K562 (cell line): ENCODE data around the gene ALDH8A1.

Experiments used
- ARID1B ChIP-seq: fragments of 450-650 bp; IDR thresholded peaks from 2 replicates; pipeline ENCODE4 v1.6.1; 2016; ENCODE audit warnings: antibody characterized with exemption, mild to moderate bottlenecking, inconsistent platforms
- CBFB ChIP-seq: sonication (generic); formaldehyde crosslinking; IDR thresholded peaks from 2 replicates; pipeline ENCODE4 v1.4.0; 2020; ENCODE audit warnings: mild to moderate bottlenecking, missing genetic modification reagents
- CHD1 ChIP-seq: fragments of 200-600 bp; sonication (generic); IDR thresholded peaks from one replicate; pipeline ENCODE4 v1.6.1; 2012; ENCODE audit warnings: mild to moderate bottlenecking, moderate library complexity, low read length, inconsistent platforms
- GABPA ChIP-seq: fragments of 200-800 bp; sonication (Bioruptor generic); conservative IDR thresholded peaks from 2 replicates; pipeline ENCODE4 v1.6.1; 2016; ENCODE audit warnings: low read depth, missing genetic modification characterization, missing compliant biosample characterization
- KHSRP ChIP-seq: fragments of 450-650 bp; IDR thresholded peaks from 2 replicates; pipeline ENCODE4 v1.6.1; 2017
- MAFK ChIP-seq: IDR thresholded peaks from 2 replicates; pipeline ENCODE4 v1.6.1; 2011; ENCODE audit warnings: low read length, improper control_type of control experiment
- MED1 ChIP-seq: sonication (generic); formaldehyde crosslinking; IDR thresholded peaks from 2 replicates; pipeline ENCODE4 v1.8.1; 2023; ENCODE audit warnings: missing genetic modification reagents, borderline replicate concordance
- POLR2A ChIP-seq: fragments of 450-650 bp; conservative IDR thresholded peaks from 2 replicates; pipeline ENCODE4 v1.6.1; 2016
- RB1 ChIP-seq: fragments of 450-650 bp; IDR thresholded peaks from 2 replicates; pipeline ENCODE4 v1.6.1; 2017; ENCODE audit warnings: low read depth, mild to moderate bottlenecking
- RFX5 ChIP-seq: IDR thresholded peaks from 2 replicates; pipeline ENCODE4 v1.6.1; 2011; ENCODE audit warnings: low read depth, mild to moderate bottlenecking, improper control_type of control experiment, low read length
- ZNF175 ChIP-seq: fragments of 200-800 bp; sonication (Bioruptor generic); IDR thresholded peaks from 2 replicates; pipeline ENCODE4 v1.6.1; 2016; ENCODE audit warnings: low read depth, mild to moderate bottlenecking, missing genetic modification characterization, missing compliant biosample characterization
- ZNF263 ChIP-seq: sonication (generic); formaldehyde crosslinking; IDR thresholded peaks from 2 replicates; pipeline ENCODE4 v1.8.0; 2022; ENCODE audit warnings: mild to moderate bottlenecking, missing genetic modification reagents, borderline replicate concordance
- TF ChIP-seq, protein P1 (sequence below), 3 experiments: IDR thresholded peaks in 2 of 3; conservative IDR thresholded peaks in 1 of 3; 2 replicates each; pipeline ENCODE4 v1.5.1; 2011 to 2012; ENCODE audit warnings: low read length in 3 of 3, mild to moderate bottlenecking in 3 of 3, control low read depth in 2 of 3, improper control_type of control experiment in 1 of 3, inconsistent platforms in 1 of 3, low read depth in 1 of 3, mixed read lengths in 1 of 3, moderate library complexity in 1 of 3; ENCODE audit not compliant: insufficient read depth in 2 of 3
- TF ChIP-seq, protein P2 (sequence below): fragments of 450-650 bp; IDR thresholded peaks from 2 replicates; pipeline ENCODE4 v1.6.1; 2017; ENCODE audit warnings: mild to moderate bottlenecking, moderate library complexity

DNA sequence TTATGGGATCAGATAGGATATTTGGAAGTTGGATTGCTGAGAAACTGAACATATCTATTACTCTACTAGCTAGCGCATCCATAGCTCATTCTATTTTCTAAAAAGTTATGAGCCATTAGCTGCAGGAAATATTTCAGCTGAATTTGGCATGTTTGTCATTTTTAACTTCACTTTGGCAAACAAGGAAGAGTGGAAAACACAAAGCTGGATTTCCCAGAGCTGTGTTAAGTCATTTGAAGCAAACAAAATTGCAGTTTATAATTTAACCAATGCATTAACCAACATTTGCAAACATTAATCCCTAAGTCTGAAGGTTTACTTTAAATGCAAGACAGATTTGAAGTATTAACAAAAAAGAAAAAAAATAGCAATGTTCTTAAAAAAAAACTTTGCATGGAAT lies 1.2 kb downstream of the ALDH8A1 start:
- TF ChIP-seq GABPA (tag) = no peak
- TF ChIP-seq, protein P1, sequence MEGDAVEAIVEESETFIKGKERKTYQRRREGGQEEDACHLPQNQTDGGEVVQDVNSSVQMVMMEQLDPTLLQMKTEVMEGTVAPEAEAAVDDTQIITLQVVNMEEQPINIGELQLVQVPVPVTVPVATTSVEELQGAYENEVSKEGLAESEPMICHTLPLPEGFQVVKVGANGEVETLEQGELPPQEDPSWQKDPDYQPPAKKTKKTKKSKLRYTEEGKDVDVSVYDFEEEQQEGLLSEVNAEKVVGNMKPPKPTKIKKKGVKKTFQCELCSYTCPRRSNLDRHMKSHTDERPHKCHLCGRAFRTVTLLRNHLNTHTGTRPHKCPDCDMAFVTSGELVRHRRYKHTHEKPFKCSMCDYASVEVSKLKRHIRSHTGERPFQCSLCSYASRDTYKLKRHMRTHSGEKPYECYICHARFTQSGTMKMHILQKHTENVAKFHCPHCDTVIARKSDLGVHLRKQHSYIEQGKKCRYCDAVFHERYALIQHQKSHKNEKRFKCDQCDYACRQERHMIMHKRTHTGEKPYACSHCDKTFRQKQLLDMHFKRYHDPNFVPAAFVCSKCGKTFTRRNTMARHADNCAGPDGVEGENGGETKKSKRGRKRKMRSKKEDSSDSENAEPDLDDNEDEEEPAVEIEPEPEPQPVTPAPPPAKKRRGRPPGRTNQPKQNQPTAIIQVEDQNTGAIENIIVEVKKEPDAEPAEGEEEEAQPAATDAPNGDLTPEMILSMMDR (IDR thresholded peaks at IDR 0.05 in 2 of 3, conservative IDR thresholded peaks at IDR 0.05 in 1 of 3; ENCODE audit: insufficient read depth in 2 of 3, low read depth in 1 of 3, low read length in 3 of 3) = no peak
- TF ChIP-seq CBFB (CRISPR knock-in tag) = no peak
- TF ChIP-seq RB1 = no peak
- TF ChIP-seq ARID1B = no peak
- TF ChIP-seq, protein P2, sequence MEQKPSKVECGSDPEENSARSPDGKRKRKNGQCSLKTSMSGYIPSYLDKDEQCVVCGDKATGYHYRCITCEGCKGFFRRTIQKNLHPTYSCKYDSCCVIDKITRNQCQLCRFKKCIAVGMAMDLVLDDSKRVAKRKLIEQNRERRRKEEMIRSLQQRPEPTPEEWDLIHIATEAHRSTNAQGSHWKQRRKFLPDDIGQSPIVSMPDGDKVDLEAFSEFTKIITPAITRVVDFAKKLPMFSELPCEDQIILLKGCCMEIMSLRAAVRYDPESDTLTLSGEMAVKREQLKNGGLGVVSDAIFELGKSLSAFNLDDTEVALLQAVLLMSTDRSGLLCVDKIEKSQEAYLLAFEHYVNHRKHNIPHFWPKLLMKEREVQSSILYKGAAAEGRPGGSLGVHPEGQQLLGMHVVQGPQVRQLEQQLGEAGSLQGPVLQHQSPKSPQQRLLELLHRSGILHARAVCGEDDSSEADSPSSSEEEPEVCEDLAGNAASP = no peak
- TF ChIP-seq POLR2A = no peak
- no peak for TF ChIP-seq MAFK
- TF ChIP-seq CHD1 = no peak
- TF ChIP-seq ZNF263 (CRISPR knock-in tag) = no peak
- TF ChIP-seq MED1 (CRISPR knock-in tag) = no peak
- TF ChIP-seq KHSRP = no peak
- TF ChIP-seq ZNF175 = no peak
- TF ChIP-seq RFX5 = no peak
